Thoracic aorta (tissue), 2 donors: ENCODE measurements around the gene INPP5J. TPM values are rescaled to one million over a fixed set of nuclear protein-coding genes. Genes with fewer than 3 reads are reported as not detected.
A peak's percentile ranks its signal among the peaks of the same experiment; 100 is the strongest.

ENCODE experiments used
- ATAC-seq: fragments of 150-250 bp; one replicate; pipeline ENCODE4 v1.8.0; 2017; ENCODE audit warnings: low read depth; ENCODE audit not compliant: insufficient number of reproducible peaks, low FRiP score
- DNase-seq: peaks from one replicate; pipeline ENCODE4 v3.0.0-alpha.2; 2020; ENCODE audit warnings: low spot score
- H3K27ac ChIP-seq, 2 donors: fragments of 200-600 bp; sonication (generic); 1 replicate in 1 of 2; 2 replicates in 1 of 2; pipeline ENCODE4 v1.5.1; 2016; ENCODE audit warnings: mild to moderate bottlenecking in 2 of 2, moderate library complexity in 2 of 2
- H3K27me3 ChIP-seq: fragments of 200-600 bp; sonication (generic); replicated peaks from 2 replicates; pipeline ENCODE4 v1.6.0; 2016; ENCODE audit warnings: mild to moderate bottlenecking; ENCODE audit not compliant: insufficient read depth
- H3K36me3 ChIP-seq: fragments of 200-600 bp; sonication (generic); one replicate; pipeline ENCODE4 v1.5.1; 2016
- H3K4me1 ChIP-seq, 2 donors: fragments of 200-600 bp; sonication (generic); 1 replicate in 1 of 2; 2 replicates in 1 of 2; pipeline versions ENCODE4 v1.5.1 to v1.6.0; 2016; ENCODE audit warnings: low read depth in 2 of 2, mild to moderate bottlenecking in 1 of 2; ENCODE audit not compliant: control insufficient read depth in 1 of 2
- H3K4me3 ChIP-seq: fragments of 200-600 bp; sonication (generic); 2 replicates; pipeline ENCODE4 v1.5.1; 2016; ENCODE audit warnings: mild to moderate bottlenecking
- H3K9me3 ChIP-seq: fragments of 200-600 bp; sonication (generic); 2 replicates; pipeline ENCODE4 v1.5.1; 2016
- CTCF ChIP-seq: fragments of 200-600 bp; sonication (generic); IDR thresholded peaks from one replicate; pipeline ENCODE4 v1.5.1; 2019; ENCODE audit warnings: antibody characterized with exemption
- total RNA-seq, 2 donors: library from RNA; depleted of rRNA; stranded (reverse); fragments of >200 nt; gene quantifications; one replicate each; pipeline versions ENCODE4 v1.1.0 to v1.2.3, GENCODE V29; 2016

Gene INPP5J
- total RNA-seq, 2 donors from 2014 or later, result 2.3 to 4.1 TPM

DNA sequence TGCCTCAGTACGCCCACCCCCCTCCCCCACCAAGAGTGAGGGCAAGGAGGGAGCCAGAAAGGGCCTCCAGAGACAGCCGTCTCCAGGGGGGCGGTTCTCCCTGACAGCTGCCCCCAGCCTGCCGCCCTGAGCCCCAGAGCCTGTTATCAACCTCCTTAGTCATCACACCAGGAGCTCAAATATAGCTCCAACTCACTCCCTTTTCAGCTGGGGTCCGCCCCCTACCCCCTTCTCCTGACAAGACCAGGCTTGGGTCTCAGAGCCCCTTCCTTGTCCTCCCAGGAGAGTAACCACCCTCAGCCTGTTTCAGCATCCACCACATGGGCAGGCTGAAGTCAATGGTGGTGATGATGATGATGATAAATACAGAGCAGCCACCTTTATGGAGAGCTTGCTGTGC, 2.5 kb upstream of the INPP5J start:
- Histone ChIP-seq H3K27me3 (no peaks in the 10 kb centered on the region), H3K4me3 (no peak overlapping the region), H3K27ac (no peak overlapping the region), H3K4me1 (peaks cover 11 to 19% of the 10 kb centered on the region in 2 donors), H3K9me3 (no peaks in the 10 kb centered on the region), H3K36me3 (no peaks in the 10 kb centered on the region)
- no peak for DNase-seq
- ATAC-seq, result no peak
- no peak for TF ChIP-seq CTCF

GRCh38 chr22:31120642-31121041, 2.1 kb upstream of the INPP5J start:
- TF ChIP-seq CTCF, result no peak
- no peaks in the 10 kb centered on the region for H3K9me3 ChIP-seq
- H3K36me3 ChIP-seq, result no peaks in the 10 kb centered on the region
- H3K27ac ChIP-seq, result no peak overlapping the region
- no peaks in the 10 kb centered on the region for H3K27me3 ChIP-seq
- no peak overlapping the region for H3K4me3 ChIP-seq
- DNase-seq, result no peak
- peaks cover 11 to 19% of the 10 kb centered on the region in 2 donors for H3K4me1 ChIP-seq
- ATAC-seq, result no peak

DNA sequence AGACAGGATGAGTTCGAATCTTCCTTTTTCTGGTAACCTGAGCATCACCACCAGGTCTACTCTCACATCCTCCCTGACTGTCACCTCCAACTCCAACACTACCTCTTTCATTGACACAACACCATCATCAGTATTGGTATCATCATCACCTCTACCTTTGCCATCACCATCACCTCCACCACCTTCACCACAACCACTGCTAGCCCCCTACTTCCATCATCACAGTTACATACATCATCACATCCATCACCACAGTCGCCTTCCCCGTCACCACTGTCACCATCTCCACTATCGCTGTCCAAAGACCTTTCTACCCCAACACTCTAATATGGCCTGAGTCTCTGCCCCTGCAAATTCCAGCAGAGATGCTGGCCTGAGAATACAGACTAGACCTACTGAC, 1.4 kb upstream of the INPP5J start:
- Histone ChIP-seq H3K9me3 (no peaks in the 10 kb centered on the region), H3K27me3 (no peaks in the 10 kb centered on the region), H3K36me3 (no peaks in the 10 kb centered on the region), H3K4me1 (peaks cover 11 to 19% of the 10 kb centered on the region in 2 donors), H3K27ac (no peak overlapping the region), H3K4me3 (no peak overlapping the region)
- no peak for TF ChIP-seq CTCF
- ATAC-seq (no peak), DNase-seq (no peak)

GRCh38 chr22:31122196-31122531, 602 bp upstream of the INPP5J start:
- no peak for DNase-seq
- peak overlapping the region; percentile 71 for H3K4me3 ChIP-seq
- no peak overlapping the region for H3K27ac ChIP-seq
- TF ChIP-seq CTCF, result no peak
- no peaks in the 10 kb centered on the region for H3K36me3 ChIP-seq
- H3K9me3 ChIP-seq, result no peaks in the 10 kb centered on the region
- ATAC-seq, result no peak
- H3K27me3 ChIP-seq, result no peaks in the 10 kb centered on the region
- H3K4me1 ChIP-seq, result peaks cover 11 to 19% of the 10 kb centered on the region in 2 donors

DNA sequence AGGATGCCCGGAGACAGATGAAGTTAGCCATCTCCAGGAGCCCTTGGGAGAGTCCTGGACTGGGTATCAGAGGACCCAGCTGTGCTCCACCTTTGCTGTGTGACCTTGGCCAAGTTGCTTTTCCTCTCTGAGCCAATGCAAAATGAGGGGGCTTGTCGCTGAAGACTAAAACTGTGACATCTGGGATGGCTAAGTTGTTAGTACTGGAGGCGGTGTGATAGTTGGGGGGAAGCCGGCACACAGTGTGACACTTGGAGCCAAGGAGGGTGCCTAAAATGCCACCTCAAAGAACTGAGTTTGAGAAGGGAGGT, 481 bp downstream of the INPP5J start:
- Histone ChIP-seq H3K4me1 (peaks cover 11 to 19% of the 10 kb centered on the region in 2 donors), H3K27me3 (no peaks in the 10 kb centered on the region), H3K27ac (peak overlapping the region in 1 of 2 donors; percentile 14), H3K36me3 (no peaks in the 10 kb centered on the region), H3K4me3 (peak overlapping the region; percentile 71), H3K9me3 (no peaks in the 10 kb centered on the region)
- ATAC-seq (no peak), DNase-seq (no peak)
- no peak for TF ChIP-seq CTCF
